Activated naive CD4-positive, alpha-beta T cell treated with anti-CD3 and anti-CD28 coated beads, Interleukin-2, amount 50 U/mL, for 24 hours (primary cell): ENCODE data around the gene ENTR1.

Experiments
- H3K27ac Mint-ChIP-seq: one replicate; pipeline ENCODE4 v1.8.0; 2021; ENCODE audit warnings: mild to moderate bottlenecking, mixed read lengths
- H3K27me3 Mint-ChIP-seq: one replicate; pipeline ENCODE4 v1.8.0; 2021; ENCODE audit warnings: mixed read lengths
- H3K36me3 Mint-ChIP-seq: one replicate; pipeline ENCODE4 v1.8.0; 2021; ENCODE audit warnings: mixed read lengths
- H3K4me1 Mint-ChIP-seq: one replicate; pipeline ENCODE4 v1.8.0; 2021; ENCODE audit warnings: mixed read lengths
- H3K4me3 Mint-ChIP-seq: one replicate; pipeline ENCODE4 v1.8.0; 2021; ENCODE audit warnings: mild to moderate bottlenecking, mixed read lengths
- H3K9me3 Mint-ChIP-seq: one replicate; pipeline ENCODE4 v1.8.0; 2021; ENCODE audit warnings: mixed read lengths

Gene ENTR1

GRCh38 chr9:136357202-136357725 is 53.1 kb downstream of the ENTR1 start:
- H3K27me3 Mint-ChIP-seq, result no peaks in the 10 kb centered on the region

DNA sequence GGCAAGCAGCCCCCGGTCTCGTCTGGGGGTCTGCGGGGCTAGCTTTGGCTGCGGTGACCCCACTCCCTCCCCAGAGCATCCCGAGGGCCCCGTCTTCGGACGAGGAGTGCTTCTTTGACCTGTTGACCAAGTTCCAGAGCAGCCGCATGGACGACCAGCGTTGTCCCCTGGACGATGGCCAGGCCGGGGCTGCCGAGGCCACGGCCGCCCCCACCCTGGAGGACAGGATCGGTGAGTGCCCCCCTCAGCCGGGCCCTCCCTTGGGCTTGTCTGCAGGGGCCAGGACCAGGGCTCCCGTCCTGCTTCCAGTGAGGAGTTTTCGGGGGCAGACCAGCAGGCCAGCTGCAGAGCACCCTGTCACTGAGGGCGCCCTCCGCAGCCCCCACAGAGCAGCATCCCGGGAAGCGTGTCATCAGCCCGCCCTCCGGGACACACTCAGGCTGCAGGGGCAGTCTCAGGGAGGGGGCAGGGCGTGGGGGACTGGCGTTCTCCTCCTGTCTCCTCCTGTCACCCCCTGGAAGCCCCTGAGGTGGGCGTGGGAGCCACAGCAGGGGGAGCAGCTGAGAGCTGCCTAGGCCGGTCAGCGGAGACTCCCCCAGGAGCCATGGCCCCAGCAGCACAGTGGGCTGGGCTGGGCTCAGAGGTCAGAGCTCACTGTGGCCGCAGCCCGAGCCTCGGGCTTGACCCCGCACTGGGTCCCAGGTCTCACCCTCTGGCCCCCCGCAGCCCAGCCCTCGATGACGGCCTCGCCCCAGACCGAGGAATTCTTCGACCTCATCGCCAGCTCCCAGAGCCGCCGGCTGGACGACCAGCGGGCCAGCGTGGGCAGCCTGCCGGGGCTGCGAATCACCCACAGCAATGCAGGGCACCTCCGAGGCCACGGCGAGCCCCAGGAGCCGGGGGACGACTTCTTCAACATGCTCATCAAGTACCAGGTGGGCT is 54.5 kb downstream of the ENTR1 start:
- H3K4me1 Mint-ChIP-seq, result no peaks in the 10 kb centered on the region
- no peaks in the 10 kb centered on the region for H3K9me3 Mint-ChIP-seq
- H3K36me3 Mint-ChIP-seq, result no peaks in the 10 kb centered on the region
- no peak overlapping the region for H3K27ac Mint-ChIP-seq
- H3K27me3 Mint-ChIP-seq, result no peaks in the 10 kb centered on the region
- H3K4me3 Mint-ChIP-seq, result no peak overlapping the region

More at GRCh38 chr9:136357202-136357725, 53.1 kb downstream of the ENTR1 start:
- H3K9me3 Mint-ChIP-seq, result no peaks in the 10 kb centered on the region
- H3K27ac Mint-ChIP-seq, result no peak overlapping the region
- H3K4me3 Mint-ChIP-seq, result no peak overlapping the region
- no peaks in the 10 kb centered on the region for H3K36me3 Mint-ChIP-seq
- no peaks in the 10 kb centered on the region for H3K4me1 Mint-ChIP-seq

- Mint-ChIP-seq H3K27me3 (no peaks in the 10 kb centered on the region), H3K9me3 (no peaks in the 10 kb centered on the region), H3K4me3 (no peak overlapping the region), H3K27ac (no peak overlapping the region), H3K4me1 (no peaks in the 10 kb centered on the region), H3K36me3 (no peaks in the 10 kb centered on the region)
These were observed 55.8 kb downstream of the ENTR1 start for GRCh38 chr9:136354592-136355085.

DNA sequence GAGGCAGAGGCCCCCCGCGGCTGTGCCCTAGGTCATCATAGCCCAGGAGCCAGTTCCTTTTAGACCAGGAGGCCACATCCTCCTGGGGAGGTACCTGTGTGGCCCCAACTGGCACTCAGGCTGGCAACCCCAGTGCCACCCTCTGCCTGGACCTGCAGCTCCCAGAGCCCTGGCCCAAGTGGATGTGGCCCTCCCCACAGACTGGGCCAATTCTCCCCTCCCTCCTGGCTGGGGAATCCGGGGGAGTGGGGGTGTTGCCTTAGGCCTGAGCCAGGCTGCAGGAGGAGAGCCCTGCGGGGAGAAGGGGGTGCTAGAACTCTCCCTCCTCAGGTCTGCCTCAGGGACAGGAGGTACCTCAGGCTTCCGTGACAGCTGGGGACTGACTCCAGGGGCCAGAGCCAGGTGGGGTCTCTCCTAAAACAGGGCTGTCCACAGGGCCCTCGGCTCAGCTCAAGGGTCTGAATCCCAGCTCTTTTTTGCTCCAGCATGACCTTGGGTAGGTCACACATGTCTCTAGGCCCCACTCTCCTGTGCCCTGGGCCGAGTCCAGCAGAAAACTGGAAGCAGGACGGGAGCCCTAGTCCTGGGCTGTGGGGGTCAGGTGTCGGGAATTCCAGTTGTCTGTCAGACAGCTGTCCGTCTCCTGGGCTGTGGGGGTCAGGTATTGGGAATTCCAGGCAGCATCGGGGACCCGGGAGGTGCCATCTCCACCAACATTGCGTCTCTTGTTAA is 56.5 kb downstream of the ENTR1 start:
- Mint-ChIP-seq H3K9me3 (no peaks in the 10 kb centered on the region), H3K4me3 (no peak overlapping the region), H3K4me1 (no peaks in the 10 kb centered on the region), H3K27ac (no peak overlapping the region), H3K27me3 (no peaks in the 10 kb centered on the region), H3K36me3 (no peaks in the 10 kb centered on the region)

DNA sequence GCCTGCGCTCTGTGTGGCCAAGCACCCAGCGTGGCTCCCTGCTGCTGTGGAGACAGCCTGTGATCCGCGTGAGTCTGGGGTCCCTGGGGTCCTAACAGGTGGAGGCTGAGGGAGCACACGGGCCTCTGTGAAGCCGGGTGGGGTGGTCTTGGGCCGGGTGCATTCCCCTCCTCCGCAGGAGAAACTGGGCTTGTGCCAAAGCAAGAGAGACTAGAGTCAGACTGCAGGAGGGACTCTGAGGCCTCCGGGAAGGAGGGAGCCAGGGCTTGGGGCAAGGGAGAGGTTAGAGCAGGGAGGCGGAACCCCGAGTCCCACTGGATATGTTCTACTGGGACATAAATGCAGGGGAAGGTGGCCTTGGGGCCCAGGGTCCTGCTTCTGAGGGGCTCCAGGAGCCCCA is 57.3 kb downstream of the ENTR1 start:
- H3K36me3 Mint-ChIP-seq, result no peaks in the 10 kb centered on the region

GRCh38 chr9:136352682-136353081 is 57.7 kb downstream of the ENTR1 start:
- H3K9me3 Mint-ChIP-seq, result no peaks in the 10 kb centered on the region
- no peak overlapping the region for H3K27ac Mint-ChIP-seq
- H3K36me3 Mint-ChIP-seq, result no peaks in the 10 kb centered on the region
- H3K27me3 Mint-ChIP-seq, result no peaks in the 10 kb centered on the region
- H3K4me3 Mint-ChIP-seq, result no peak overlapping the region
- no peaks in the 10 kb centered on the region for H3K4me1 Mint-ChIP-seq

More for the DNA sequence above, 57.3 kb downstream of the ENTR1 start:
- H3K27me3 Mint-ChIP-seq, result no peaks in the 10 kb centered on the region
- no peaks in the 10 kb centered on the region for H3K4me1 Mint-ChIP-seq
- H3K27ac Mint-ChIP-seq, result peak overlapping the region; percentile 41
- no peaks in the 10 kb centered on the region for H3K9me3 Mint-ChIP-seq
- no peak overlapping the region for H3K4me3 Mint-ChIP-seq
